Measurements from ENCODE around the gene TMEM19. TPM values are rescaled to one million over a fixed set of nuclear protein-coding genes. Genes with fewer than 3 reads are reported as not detected.

TMEM19 gene
- total RNA-seq, 6 donors from 2014 or later: 9.4 to 35.4 (median 20.5) TPM

DNA sequence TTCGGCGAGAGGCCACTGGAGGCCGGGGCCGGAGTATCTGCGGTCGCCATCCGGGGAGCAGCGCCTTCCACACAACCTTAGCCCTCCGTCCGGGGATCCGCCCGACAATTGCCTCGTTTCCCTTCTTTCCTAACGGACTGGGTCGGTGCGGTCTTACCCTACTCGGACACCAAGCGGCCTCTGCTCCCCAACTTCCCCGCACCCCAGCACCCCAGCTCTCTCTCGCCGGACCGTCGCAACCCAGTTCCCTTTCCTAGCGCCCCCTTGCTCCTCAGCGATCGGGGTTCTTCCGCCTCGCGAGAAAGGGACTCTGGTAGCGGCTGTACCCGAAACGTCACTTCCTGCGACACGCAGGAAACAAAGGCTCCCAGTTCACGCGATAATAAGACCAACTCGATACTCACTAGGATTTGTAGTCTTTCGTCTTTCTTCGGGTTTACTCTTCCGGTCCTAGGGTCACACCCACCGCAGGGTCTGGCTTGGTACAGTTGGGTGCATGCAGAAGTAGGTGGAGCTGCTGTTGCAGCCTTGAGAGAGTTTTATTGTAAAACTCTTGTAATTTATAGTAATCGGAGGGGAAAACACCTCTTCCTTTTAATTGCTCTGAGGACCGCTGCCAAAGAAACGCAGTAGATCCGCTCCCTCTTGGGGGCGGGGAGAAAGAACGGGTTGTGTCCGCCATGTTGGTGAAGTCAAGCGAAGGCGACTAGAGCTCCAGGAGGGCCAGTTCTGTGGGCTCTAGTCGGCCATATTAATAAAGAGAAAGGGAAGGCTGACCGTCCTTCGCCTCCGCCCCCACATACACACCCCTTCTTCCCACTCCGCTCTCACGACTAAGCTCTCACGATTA, 22.1 kb upstream of the TMEM19 start, which contains the start of the genes THAP2 and ZFC3H1:
THAP2 (plus strand) TSS at position 741 of the 850 bp plus-strand sequence. CDS start 209 bp downstream, outside the sequence.
ZFC3H1 (minus strand) TSS at position 288 of the 850 bp plus-strand sequence; CDS start at position 50, 238 bp downstream.
- WGBS, 2 donors: 0 to 1% methylated on average over 47 to 57 of the region's 57 CpGs
- peak within 1 kb of the TSS; percentile 66 to 91 (median 90) for H3K4me3 ChIP-seq
- peaks cover 26 to 40% (median 28%) of the 10 kb centered on the region in 4 donors for H3K4me1 ChIP-seq
- no peak for TF ChIP-seq EP300 (IDR thresholded peaks at IDR 0.05)
- TF ChIP-seq, protein P1, sequence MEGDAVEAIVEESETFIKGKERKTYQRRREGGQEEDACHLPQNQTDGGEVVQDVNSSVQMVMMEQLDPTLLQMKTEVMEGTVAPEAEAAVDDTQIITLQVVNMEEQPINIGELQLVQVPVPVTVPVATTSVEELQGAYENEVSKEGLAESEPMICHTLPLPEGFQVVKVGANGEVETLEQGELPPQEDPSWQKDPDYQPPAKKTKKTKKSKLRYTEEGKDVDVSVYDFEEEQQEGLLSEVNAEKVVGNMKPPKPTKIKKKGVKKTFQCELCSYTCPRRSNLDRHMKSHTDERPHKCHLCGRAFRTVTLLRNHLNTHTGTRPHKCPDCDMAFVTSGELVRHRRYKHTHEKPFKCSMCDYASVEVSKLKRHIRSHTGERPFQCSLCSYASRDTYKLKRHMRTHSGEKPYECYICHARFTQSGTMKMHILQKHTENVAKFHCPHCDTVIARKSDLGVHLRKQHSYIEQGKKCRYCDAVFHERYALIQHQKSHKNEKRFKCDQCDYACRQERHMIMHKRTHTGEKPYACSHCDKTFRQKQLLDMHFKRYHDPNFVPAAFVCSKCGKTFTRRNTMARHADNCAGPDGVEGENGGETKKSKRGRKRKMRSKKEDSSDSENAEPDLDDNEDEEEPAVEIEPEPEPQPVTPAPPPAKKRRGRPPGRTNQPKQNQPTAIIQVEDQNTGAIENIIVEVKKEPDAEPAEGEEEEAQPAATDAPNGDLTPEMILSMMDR (IDR thresholded peaks at IDR 0.05): peak in 2 of 6 experiments; percentile 25 to 27
- TF ChIP-seq POLR2A (IDR thresholded peaks at IDR 0.05): peak in 3 of 4 donors; percentile 89 to 98 (median 93)
- TF ChIP-seq POLR2AphosphoS5 (IDR thresholded peaks at IDR 0.05): peak; percentile 99
- peak in 1 of 2 donors; percentile 98 for DNase-seq
- H3K9me3 ChIP-seq: no peaks in the 10 kb centered on the region
- H3K27me3 ChIP-seq: no peaks in the 10 kb centered on the region
- H3K36me3 ChIP-seq: peaks cover 4 to 15% (median 8%) of the 10 kb centered on the region in 4 donors
- peak; percentile 95 to 99 for ATAC-seq (ENCODE audit: low FRiP score in 2 of 2)
- peak within 1 kb of the TSS; percentile 96 to 99 (median 99) for H3K27ac ChIP-seq

DNA sequence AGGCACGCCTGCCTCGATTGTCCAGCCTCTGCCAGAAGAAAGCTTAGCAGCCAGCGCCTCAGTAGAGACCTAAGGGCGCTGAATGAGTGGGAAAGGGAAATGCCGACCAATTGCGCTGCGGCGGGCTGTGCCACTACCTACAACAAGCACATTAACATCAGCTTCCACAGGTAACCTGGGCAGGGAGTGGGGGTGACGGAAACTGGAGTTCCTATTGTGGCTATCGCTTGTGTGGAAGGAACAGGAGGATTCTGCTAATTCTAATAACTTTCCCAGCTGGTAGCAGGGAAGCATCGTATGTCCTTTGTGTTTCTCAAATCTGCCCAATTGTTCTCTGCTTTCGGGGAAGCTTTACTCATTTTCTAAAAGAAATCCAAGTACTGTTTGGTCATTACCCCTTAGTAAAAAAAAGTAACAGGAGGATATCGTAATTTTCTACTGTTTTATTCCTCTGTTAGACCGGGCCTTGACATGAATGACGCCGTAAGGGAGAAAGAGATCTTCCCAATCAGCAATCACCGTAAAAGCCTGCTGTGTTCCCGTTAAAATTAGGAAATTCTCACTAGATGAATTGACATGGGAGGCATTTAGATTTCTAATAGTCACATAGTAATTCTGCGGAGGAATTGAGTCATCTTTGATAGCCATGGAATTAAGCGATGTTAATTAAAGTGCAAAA, 21.3 kb upstream of the TMEM19 start:
- TF ChIP-seq POLR2A (IDR thresholded peaks at IDR 0.05): no peak
- TF ChIP-seq EP300 (IDR thresholded peaks at IDR 0.05): no peak
- peak in 1 of 2 donors; percentile 5 for TF ChIP-seq POLR2AphosphoS5 (IDR thresholded peaks at IDR 0.05)
- TF ChIP-seq, protein P1 (IDR thresholded peaks at IDR 0.05): no peak
- Histone ChIP-seq H3K4me3 (peak overlapping the region; percentile 66 to 91 (median 90)), H3K27ac (peak overlapping the region; percentile 96 to 99 (median 99)), H3K27me3 (no peaks in the 10 kb centered on the region), H3K4me1 (peaks cover 26 to 40% (median 28%) of the 10 kb centered on the region in 4 donors), H3K36me3 (peaks cover 4 to 8% (median 5%) of the 10 kb centered on the region in 4 donors), H3K9me3 (no peaks in the 10 kb centered on the region)
- peak in 1 of 2 donors; percentile 31 for ATAC-seq (ENCODE audit: low FRiP score in 2 of 2)
- 0 to 2% methylated on average over 20 of the region's 20 CpGs for WGBS, 2 donors
- DNase-seq: no peak

DNA sequence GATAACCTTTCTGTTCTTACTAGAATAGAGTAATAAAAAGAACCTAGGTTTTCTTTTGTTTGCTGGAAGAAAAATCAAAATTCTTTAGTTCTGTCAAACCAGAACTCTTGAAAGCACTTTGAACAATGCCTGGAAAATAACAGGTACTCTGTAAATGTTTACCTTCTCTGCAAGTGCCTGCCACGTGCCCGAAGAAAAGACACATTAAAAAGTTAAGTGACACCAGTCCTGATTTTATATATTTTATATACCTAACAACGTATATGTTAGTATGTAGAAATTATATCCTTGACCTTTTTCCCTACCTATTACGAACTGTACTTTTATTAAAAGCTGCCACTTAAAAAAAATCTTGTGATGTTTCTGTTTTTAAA, 20.8 kb upstream of the TMEM19 start:
- ATAC-seq (ENCODE audit: low FRiP score in 2 of 2) (no peak), DNase-seq (no peak)
- TF ChIP-seq, protein P1 (IDR thresholded peaks at IDR 0.05): no peak
- TF ChIP-seq POLR2AphosphoS5 (IDR thresholded peaks at IDR 0.05): no peak
- TF ChIP-seq POLR2A (IDR thresholded peaks at IDR 0.05): no peak
- TF ChIP-seq EP300 (IDR thresholded peaks at IDR 0.05): no peak
- no peaks in the 10 kb centered on the region for H3K9me3 ChIP-seq
- 20 to 23% methylated on average over 4 of the region's 4 CpGs for WGBS, 2 donors
- peak overlapping the region; percentile 96 to 99 (median 99) for H3K27ac ChIP-seq
- H3K36me3 ChIP-seq: peaks cover 0 to 2% (median under 1%) of the 10 kb centered on the region in 4 donors
- H3K27me3 ChIP-seq: no peaks in the 10 kb centered on the region
- peak overlapping the region; percentile 3 to 91 (median 78) for H3K4me3 ChIP-seq
- peaks cover 24 to 40% (median 28%) of the 10 kb centered on the region in 4 donors for H3K4me1 ChIP-seq

DNA sequence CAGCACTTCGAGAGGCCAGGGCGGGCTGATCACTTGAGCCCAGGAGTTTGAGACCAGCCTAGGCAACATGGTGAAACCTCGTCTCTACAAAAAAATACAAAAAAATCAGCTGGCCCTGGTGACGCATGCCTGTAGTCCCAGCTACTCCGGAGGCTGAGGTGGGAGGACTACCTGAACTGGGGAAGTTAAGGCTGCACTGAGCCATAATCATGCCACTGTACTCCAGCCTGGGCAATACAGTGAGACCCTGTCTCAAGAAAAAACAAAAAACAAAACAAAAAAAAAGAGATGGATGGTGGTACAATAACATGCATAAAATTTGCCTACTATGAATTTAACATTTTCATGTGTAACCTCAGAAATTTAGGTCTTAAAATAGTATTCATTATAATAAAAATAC, 19.6 kb upstream of the TMEM19 start:
- WGBS, 2 donors: 93 to 96% methylated on average over 5 of the region's 5 CpGs
- peak overlapping the region in 1 of 4 donors; percentile 99 for H3K27ac ChIP-seq
- no peaks in the 10 kb centered on the region for H3K9me3 ChIP-seq
- TF ChIP-seq, protein P1 (IDR thresholded peaks at IDR 0.05): no peak
- TF ChIP-seq POLR2A (IDR thresholded peaks at IDR 0.05) (no peak), POLR2AphosphoS5 (IDR thresholded peaks at IDR 0.05) (no peak), EP300 (IDR thresholded peaks at IDR 0.05) (no peak)
- no peaks in the 10 kb centered on the region for H3K36me3 ChIP-seq
- H3K4me1 ChIP-seq: peaks cover 12 to 28% (median 19%) of the 10 kb centered on the region in 4 donors
- DNase-seq: no peak
- no peak overlapping the region for H3K4me3 ChIP-seq
- no peaks in the 10 kb centered on the region for H3K27me3 ChIP-seq
- ATAC-seq (ENCODE audit: low FRiP score in 2 of 2): no peak
